OCI-LY3 (cell line): Measurements from ENCODE around the gene ZNF550.
A peak's percentile ranks its signal among the peaks of the same experiment; 100 is the strongest.

ENCODE experiments used
- H2AFZ ChIP-seq: fragments of 200-600, 300-600 bp; shearing (Covaris generic); 2 replicates; pipeline ENCODE4 v1.6.0; 2014; ENCODE audit warnings: antibody characterized with exemption, low read depth, low read length
- H3K27ac ChIP-seq: fragments of 200-600, 300-600 bp; sonication (generic); 2 replicates; pipeline ENCODE4 v1.5.1; 2014; ENCODE audit warnings: mild to moderate bottlenecking, low read length, moderate library complexity, mixed read lengths
- H3K27me3 ChIP-seq: fragments of 200-600, 300-600 bp; sonication (generic); 2 replicates; pipeline ENCODE4 v1.6.1; 2014; ENCODE audit warnings: low read depth, low read length, mixed read lengths
- H3K36me3 ChIP-seq: fragments of 200-600, 300-600 bp; sonication (generic); replicated peaks from 2 replicates; pipeline ENCODE3; 2014; ENCODE audit warnings: low read depth, low read length, mixed read lengths
- H3K4me1 ChIP-seq: fragments of 300-600, 200-600 bp; sonication (generic); 2 replicates; pipeline ENCODE4 v1.6.1; 2014; ENCODE audit warnings: low read length, mixed read lengths
- H3K4me2 ChIP-seq: fragments of 200-600, 300-600 bp; sonication (generic); 2 replicates; pipeline ENCODE4 v1.6.1; 2014; ENCODE audit warnings: low read length, mixed read lengths
- H3K4me3 ChIP-seq: fragments of 300-600, 200-600 bp; sonication (generic); 2 replicates; pipeline ENCODE4 v1.5.1; 2014; ENCODE audit warnings: antibody characterized with exemption, mild to moderate bottlenecking, low read length, moderate library complexity
- H3K79me2 ChIP-seq: fragments of 300-600, 200-600 bp; shearing (Covaris generic); 2 replicates; pipeline ENCODE4 v1.6.1; 2014; ENCODE audit warnings: mild to moderate bottlenecking, low read length, mixed read lengths
- H3K9ac ChIP-seq: fragments of 300-600, 200-600 bp; shearing (Covaris generic); 2 replicates; pipeline ENCODE4 v1.6.0; 2014; ENCODE audit warnings: mild to moderate bottlenecking, low read length, moderate library complexity
- H3K9me3 ChIP-seq: fragments of 200-600, 300-600 bp; shearing (Covaris generic); 2 replicates; pipeline ENCODE4 v1.6.1; 2014; ENCODE audit warnings: low read length, mixed read lengths; ENCODE audit not compliant: insufficient read depth
- H4K20me1 ChIP-seq: fragments of 200-600, 300-600 bp; sonication (generic); 2 replicates; pipeline ENCODE4 v1.6.1; 2016; ENCODE audit warnings: low read length, mixed read lengths; ENCODE audit not compliant: insufficient read depth
- EZH2phosphoT487 ChIP-seq: fragments of 200-600 bp; shearing (Covaris generic); IDR thresholded peaks from 2 replicates; pipeline ENCODE4 v1.6.1; 2018; ENCODE audit warnings: antibody characterized with exemption, mixed run types, low read depth
- TF ChIP-seq, protein P1 (sequence below): fragments of 200-600, 300-600 bp; sonication (generic); IDR thresholded peaks from 2 replicates; pipeline ENCODE4 v1.5.1; 2014; ENCODE audit warnings: antibody characterized with exemption, low read length, low read depth

Gene ZNF550

DNA sequence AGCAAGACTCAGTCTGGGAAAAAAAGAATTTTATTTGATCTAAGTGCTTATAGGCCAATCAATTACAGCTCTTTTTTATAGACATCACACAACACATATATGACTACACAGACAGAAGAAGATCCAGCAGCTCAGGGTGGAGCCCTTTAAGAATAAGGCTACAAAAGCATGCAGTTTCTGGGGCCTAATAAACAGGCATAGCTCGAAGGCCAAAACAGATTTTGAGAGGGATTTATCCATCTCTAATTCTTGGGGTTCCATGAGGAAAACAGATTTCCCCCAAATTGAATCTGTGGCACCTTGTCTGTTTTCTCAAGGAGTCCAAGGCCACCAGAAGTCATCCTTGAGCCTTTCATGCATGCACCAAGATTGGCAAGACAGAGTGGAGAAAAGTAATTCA lies 3.9 kb upstream of the ZNF550 start:
- Histone ChIP-seq H3K9me3 (peaks cover 75% of the 10 kb centered on the region), H2AFZ (no peak overlapping the region), H3K27ac (no peak overlapping the region), H3K27me3 (no peaks in the 10 kb centered on the region), H3K4me3 (no peak overlapping the region), H3K9ac (no peak overlapping the region), H3K4me2 (no peak overlapping the region), H3K36me3 (peaks cover 14% of the 10 kb centered on the region), H3K4me1 (peaks cover 4% of the 10 kb centered on the region), H4K20me1 (no peaks in the 10 kb centered on the region), H3K79me2 (peaks cover 11% of the 10 kb centered on the region)
- TF ChIP-seq, protein P1, sequence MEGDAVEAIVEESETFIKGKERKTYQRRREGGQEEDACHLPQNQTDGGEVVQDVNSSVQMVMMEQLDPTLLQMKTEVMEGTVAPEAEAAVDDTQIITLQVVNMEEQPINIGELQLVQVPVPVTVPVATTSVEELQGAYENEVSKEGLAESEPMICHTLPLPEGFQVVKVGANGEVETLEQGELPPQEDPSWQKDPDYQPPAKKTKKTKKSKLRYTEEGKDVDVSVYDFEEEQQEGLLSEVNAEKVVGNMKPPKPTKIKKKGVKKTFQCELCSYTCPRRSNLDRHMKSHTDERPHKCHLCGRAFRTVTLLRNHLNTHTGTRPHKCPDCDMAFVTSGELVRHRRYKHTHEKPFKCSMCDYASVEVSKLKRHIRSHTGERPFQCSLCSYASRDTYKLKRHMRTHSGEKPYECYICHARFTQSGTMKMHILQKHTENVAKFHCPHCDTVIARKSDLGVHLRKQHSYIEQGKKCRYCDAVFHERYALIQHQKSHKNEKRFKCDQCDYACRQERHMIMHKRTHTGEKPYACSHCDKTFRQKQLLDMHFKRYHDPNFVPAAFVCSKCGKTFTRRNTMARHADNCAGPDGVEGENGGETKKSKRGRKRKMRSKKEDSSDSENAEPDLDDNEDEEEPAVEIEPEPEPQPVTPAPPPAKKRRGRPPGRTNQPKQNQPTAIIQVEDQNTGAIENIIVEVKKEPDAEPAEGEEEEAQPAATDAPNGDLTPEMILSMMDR, result no peak

- H3K4me3 ChIP-seq, result peak overlapping the region; percentile 90
- peaks cover 6% of the 10 kb centered on the region for H3K4me1 ChIP-seq
- H4K20me1 ChIP-seq, result no peaks in the 10 kb centered on the region
- peaks cover 49% of the 10 kb centered on the region for H3K9me3 ChIP-seq
- no peaks in the 10 kb centered on the region for H3K27me3 ChIP-seq
- H3K36me3 ChIP-seq, result peaks cover 29% of the 10 kb centered on the region
- H3K4me2 ChIP-seq, result peak overlapping the region; percentile 86
- no peak overlapping the region for H3K9ac ChIP-seq
- H3K27ac ChIP-seq, result no peak overlapping the region
- peaks cover 21% of the 10 kb centered on the region for H3K79me2 ChIP-seq
- TF ChIP-seq, protein P1, result no peak
- TF ChIP-seq EZH2phosphoT487, result no peak
- peak overlapping the region; percentile 93 for H2AFZ ChIP-seq
Observed at GRCh38 chr19:57560049-57560491, 407 bp upstream of the ZNF550 start.

GRCh38 chr19:57559008-57559403 lies 657 bp downstream of the ZNF550 start:
- H3K79me2 ChIP-seq, result peaks cover 21% of the 10 kb centered on the region
- no peaks in the 10 kb centered on the region for H4K20me1 ChIP-seq
- peak overlapping the region; percentile 74 for H3K9ac ChIP-seq
- peaks cover 40% of the 10 kb centered on the region for H3K9me3 ChIP-seq
- H3K27ac ChIP-seq, result no peak overlapping the region
- peak overlapping the region; percentile 93; the same call in 1 of the 2 replicates for H2AFZ ChIP-seq
- peaks cover 40% of the 10 kb centered on the region for H3K36me3 ChIP-seq
- no peak for TF ChIP-seq EZH2phosphoT487
- TF ChIP-seq, protein P1, result no peak
- H3K4me3 ChIP-seq, result peak overlapping the region; percentile 90
- peaks cover 6% of the 10 kb centered on the region for H3K4me1 ChIP-seq
- no peaks in the 10 kb centered on the region for H3K27me3 ChIP-seq
- peak overlapping the region; percentile 86 for H3K4me2 ChIP-seq

DNA sequence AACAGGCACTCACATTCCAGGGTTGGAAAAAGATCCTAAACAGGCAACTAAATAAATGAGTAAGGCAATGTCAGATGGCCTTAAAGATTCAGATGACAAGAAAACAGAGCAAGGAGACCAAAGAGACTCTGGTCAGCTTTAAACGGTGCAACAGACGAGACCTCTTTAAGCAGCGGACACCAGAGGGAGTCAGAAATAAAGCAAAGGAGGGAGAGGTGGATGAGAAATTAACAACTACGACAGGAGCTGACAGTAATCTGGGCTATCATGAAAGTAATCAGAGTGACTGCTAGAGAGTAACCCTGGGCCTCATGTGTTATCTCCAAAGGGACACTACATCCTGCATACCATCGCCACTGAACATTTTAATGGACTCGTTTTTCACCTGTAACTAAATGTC lies 1.1 kb downstream of the ZNF550 start:
- Histone ChIP-seq H3K36me3 (peaks cover 45% of the 10 kb centered on the region), H3K4me2 (peak overlapping the region; percentile 86), H3K27ac (no peak overlapping the region), H3K9me3 (peaks cover 37% of the 10 kb centered on the region), H3K27me3 (no peaks in the 10 kb centered on the region), H2AFZ (no peak overlapping the region), H3K4me1 (peaks cover 6% of the 10 kb centered on the region), H4K20me1 (no peaks in the 10 kb centered on the region), H3K4me3 (peak overlapping the region; percentile 90), H3K79me2 (peaks cover 21% of the 10 kb centered on the region), H3K9ac (peak overlapping the region; percentile 74; the same call in 1 of the 2 replicates)
- no peak for TF ChIP-seq EZH2phosphoT487
- TF ChIP-seq, protein P1, result no peak
